Measurements from ENCODE around the gene PPARG. TPM values are rescaled to one million over a fixed set of nuclear protein-coding genes. Genes with fewer than 3 reads are reported as not detected.
"Not testable (repeated sequence)": the region's sequence is repeated elsewhere in the genome, so short reads cannot be mapped to it uniquely, and the experiment has no call there.

Gene PPARG
- 53.3 and 62.4 TPM in 2 replicates for total RNA-seq (2012; rRNA removed)

- Histone ChIP-seq H3K9me3 (replicated peaks; ENCODE audit: low read length) (no peaks in the 10 kb centered on the region), H3K36me3 (ENCODE audit: insufficient read depth, low read length) (no peaks in the 10 kb centered on the region), H3K9ac (ENCODE audit: low read depth, low read length) (peak within 1 kb of the TSS; percentile 91), H3K4me1 (ENCODE audit: control insufficient read depth, insufficient read depth, low read length) (peaks cover 6% of the 10 kb centered on the region), H3K4me2 (ENCODE audit: low read length) (peak within 1 kb of the TSS; percentile 90), H3K27me3 (ENCODE audit: control insufficient read depth, insufficient read depth, low read length) (no peaks in the 10 kb centered on the region), H3K4me3 (ENCODE audit: low read length) (peak within 1 kb of the TSS; percentile 81)
These were observed at the start of gene PPARG for GRCh38 chr3:12288182-12289129. Gene PPARG (plus strand): TSS chr3:12289070. CDS start chr3:12379712, 90,642 bp downstream.

- no peaks in the 10 kb centered on the region for H3K27me3 ChIP-seq (ENCODE audit: control insufficient read depth, insufficient read depth, low read length)
- no peaks in the 10 kb centered on the region for H3K9me3 ChIP-seq (replicated peaks; ENCODE audit: low read length)
- no peak overlapping the region for H3K4me3 ChIP-seq (ENCODE audit: low read length)
- peaks cover 10% of the 10 kb centered on the region for H3K4me1 ChIP-seq (ENCODE audit: control insufficient read depth, insufficient read depth, low read length)
- H3K4me2 ChIP-seq (ENCODE audit: low read length), result no peak overlapping the region
- H3K9ac ChIP-seq (ENCODE audit: low read depth, low read length), result no peak overlapping the region
- no peaks in the 10 kb centered on the region for H3K36me3 ChIP-seq (ENCODE audit: insufficient read depth, low read length)
These were observed 49.6 kb upstream of the PPARG start for GRCh38 chr3:12239301-12239700.

- H3K4me3 ChIP-seq (ENCODE audit: low read length), result no peak overlapping the region
- no peaks in the 10 kb centered on the region for H3K4me1 ChIP-seq (ENCODE audit: control insufficient read depth, insufficient read depth, low read length)
- peaks cover 14% of the 10 kb centered on the region for H3K27me3 ChIP-seq (ENCODE audit: control insufficient read depth, insufficient read depth, low read length)
- no peak overlapping the region for H3K9ac ChIP-seq (ENCODE audit: low read depth, low read length)
- no peak overlapping the region for H3K4me2 ChIP-seq (ENCODE audit: low read length)
- no peaks in the 10 kb centered on the region for H3K36me3 ChIP-seq (ENCODE audit: insufficient read depth, low read length)
- no peaks in the 10 kb centered on the region for H3K9me3 ChIP-seq (replicated peaks; ENCODE audit: low read length)
These were observed 46.1 kb upstream of the PPARG start for GRCh38 chr3:12242772-12243171.

- H3K27me3 ChIP-seq (ENCODE audit: control insufficient read depth, insufficient read depth, low read length), result peaks cover 14% of the 10 kb centered on the region
- H3K36me3 ChIP-seq (ENCODE audit: insufficient read depth, low read length), result no peaks in the 10 kb centered on the region
- no peak overlapping the region for H3K4me3 ChIP-seq (ENCODE audit: low read length)
- no peak overlapping the region for H3K4me2 ChIP-seq (ENCODE audit: low read length)
- no peaks in the 10 kb centered on the region for H3K9me3 ChIP-seq (replicated peaks; ENCODE audit: low read length)
- no peaks in the 10 kb centered on the region for H3K4me1 ChIP-seq (ENCODE audit: control insufficient read depth, insufficient read depth, low read length)
- H3K9ac ChIP-seq (ENCODE audit: low read depth, low read length), result no peak overlapping the region
These were observed 42.2 kb upstream of the PPARG start for GRCh38 chr3:12246497-12247163.

GRCh38 chr3:12247411-12247810, 41.5 kb upstream of the PPARG start:
- no peak overlapping the region for H3K4me2 ChIP-seq (ENCODE audit: low read length)
- H3K4me3 ChIP-seq (ENCODE audit: low read length), result no peak overlapping the region
- no peaks in the 10 kb centered on the region for H3K4me1 ChIP-seq (ENCODE audit: control insufficient read depth, insufficient read depth, low read length)
- H3K27me3 ChIP-seq (ENCODE audit: control insufficient read depth, insufficient read depth, low read length), result peaks cover 14% of the 10 kb centered on the region
- no peaks in the 10 kb centered on the region for H3K9me3 ChIP-seq (replicated peaks; ENCODE audit: low read length)
- H3K9ac ChIP-seq (ENCODE audit: low read depth, low read length), result no peak overlapping the region
- H3K36me3 ChIP-seq (ENCODE audit: insufficient read depth, low read length), result no peaks in the 10 kb centered on the region

GRCh38 chr3:12249519-12249918, 39.4 kb upstream of the PPARG start:
- Histone ChIP-seq H3K27me3 (ENCODE audit: control insufficient read depth, insufficient read depth, low read length) (peaks cover 14% of the 10 kb centered on the region), H3K36me3 (ENCODE audit: insufficient read depth, low read length) (no peaks in the 10 kb centered on the region), H3K9me3 (replicated peaks; ENCODE audit: low read length) (no peaks in the 10 kb centered on the region), H3K4me3 (ENCODE audit: low read length) (no peak overlapping the region), H3K4me1 (ENCODE audit: control insufficient read depth, insufficient read depth, low read length) (no peaks in the 10 kb centered on the region), H3K9ac (ENCODE audit: low read depth, low read length) (no peak overlapping the region), H3K4me2 (ENCODE audit: low read length) (no peak overlapping the region)

- Histone ChIP-seq H3K4me1 (ENCODE audit: control insufficient read depth, insufficient read depth, low read length) (no peaks in the 10 kb centered on the region), H3K4me2 (ENCODE audit: low read length) (no peak overlapping the region), H3K27me3 (ENCODE audit: control insufficient read depth, insufficient read depth, low read length) (no peaks in the 10 kb centered on the region), H3K36me3 (ENCODE audit: insufficient read depth, low read length) (no peaks in the 10 kb centered on the region), H3K9ac (ENCODE audit: low read depth, low read length) (no peak overlapping the region), H3K9me3 (replicated peaks; ENCODE audit: low read length) (no peaks in the 10 kb centered on the region), H3K4me3 (ENCODE audit: low read length) (no peak overlapping the region)
These were observed 36.0 kb upstream of the PPARG start for GRCh38 chr3:12252889-12253288.

- H3K36me3 ChIP-seq (ENCODE audit: insufficient read depth, low read length), result no peaks in the 10 kb centered on the region
- no peak overlapping the region for H3K9ac ChIP-seq (ENCODE audit: low read depth, low read length)
- H3K4me2 ChIP-seq (ENCODE audit: low read length), result no peak overlapping the region
- no peaks in the 10 kb centered on the region for H3K9me3 ChIP-seq (replicated peaks; ENCODE audit: low read length)
- H3K27me3 ChIP-seq (ENCODE audit: control insufficient read depth, insufficient read depth, low read length), result no peaks in the 10 kb centered on the region
- no peak overlapping the region for H3K4me3 ChIP-seq (ENCODE audit: low read length)
- no peaks in the 10 kb centered on the region for H3K4me1 ChIP-seq (ENCODE audit: control insufficient read depth, insufficient read depth, low read length)
These were observed 35.1 kb upstream of the PPARG start for GRCh38 chr3:12253516-12254343.

GRCh38 chr3:12255393-12255792, 33.5 kb upstream of the PPARG start:
- Histone ChIP-seq H3K4me2 (ENCODE audit: low read length) (no peak overlapping the region), H3K9me3 (replicated peaks; ENCODE audit: low read length) (no peaks in the 10 kb centered on the region), H3K4me3 (ENCODE audit: low read length) (no peak overlapping the region), H3K9ac (ENCODE audit: low read depth, low read length) (no peak overlapping the region), H3K27me3 (ENCODE audit: control insufficient read depth, insufficient read depth, low read length) (no peaks in the 10 kb centered on the region), H3K36me3 (ENCODE audit: insufficient read depth, low read length) (no peaks in the 10 kb centered on the region), H3K4me1 (ENCODE audit: control insufficient read depth, insufficient read depth, low read length) (no peaks in the 10 kb centered on the region)

- H3K27me3 ChIP-seq (ENCODE audit: control insufficient read depth, insufficient read depth, low read length), result no peaks in the 10 kb centered on the region
- H3K4me1 ChIP-seq (ENCODE audit: control insufficient read depth, insufficient read depth, low read length), result no peaks in the 10 kb centered on the region
- H3K4me3 ChIP-seq (ENCODE audit: low read length), result no peak overlapping the region
- no peak overlapping the region for H3K9ac ChIP-seq (ENCODE audit: low read depth, low read length)
- H3K9me3 ChIP-seq (replicated peaks; ENCODE audit: low read length), result no peaks in the 10 kb centered on the region
- no peaks in the 10 kb centered on the region for H3K36me3 ChIP-seq (ENCODE audit: insufficient read depth, low read length)
- no peak overlapping the region for H3K4me2 ChIP-seq (ENCODE audit: low read length)
These were observed 30.0 kb upstream of the PPARG start for GRCh38 chr3:12258911-12259310.

- H3K9me3 ChIP-seq (replicated peaks; ENCODE audit: low read length), result not testable (repeated sequence)
These were observed 26.7 kb upstream of the PPARG start for GRCh38 chr3:12262173-12262572.

More at GRCh38 chr3:12262173-12262572, 26.7 kb upstream of the PPARG start:
- not testable (repeated sequence) for H3K9ac ChIP-seq (ENCODE audit: low read depth, low read length); H3K36me3 ChIP-seq (ENCODE audit: insufficient read depth, low read length); H3K4me1 ChIP-seq (ENCODE audit: control insufficient read depth, insufficient read depth, low read length); H3K27me3 ChIP-seq (ENCODE audit: control insufficient read depth, insufficient read depth, low read length); H3K4me3 ChIP-seq (ENCODE audit: low read length); H3K4me2 ChIP-seq (ENCODE audit: low read length)
